ENCODE measurements around the gene UFC1.

DNA sequence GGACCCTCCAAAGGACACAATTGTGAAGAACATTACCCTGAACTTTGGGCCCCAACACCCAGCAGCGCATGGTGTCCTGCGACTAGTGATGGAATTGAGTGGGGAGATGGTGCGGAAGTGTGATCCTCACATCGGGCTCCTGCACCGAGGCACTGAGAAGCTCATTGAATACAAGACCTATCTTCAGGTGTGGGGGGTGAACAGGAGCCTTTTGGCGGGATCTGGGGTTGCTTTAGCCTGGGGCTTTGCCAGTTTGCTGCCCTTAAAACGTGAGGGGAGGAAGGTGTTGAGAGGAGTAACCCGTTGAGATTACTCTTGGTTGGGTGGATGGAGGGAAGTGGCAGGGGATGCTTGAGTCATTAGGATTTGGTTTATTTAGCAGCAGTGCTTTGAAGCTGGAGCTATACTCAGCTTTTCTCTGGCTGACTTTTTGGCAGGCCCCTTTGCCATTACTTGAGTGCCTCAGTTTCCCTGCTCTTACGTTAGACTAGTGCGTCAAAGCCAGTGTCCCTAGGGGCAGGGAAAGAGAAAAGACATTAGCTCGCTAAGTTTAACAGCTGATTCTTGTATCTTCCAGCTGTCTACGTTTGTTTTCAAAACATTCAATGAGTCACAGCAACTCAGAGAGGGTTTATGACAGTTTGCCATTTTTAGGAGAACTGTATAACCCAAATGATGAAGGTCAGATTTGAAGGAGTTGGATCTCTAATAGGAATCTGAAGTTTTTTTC lies 52.8 kb downstream of the UFC1 start:
- TF ChIP-seq EZH2 (IDR thresholded peaks at IDR 0.05) (no peak), POLR2AphosphoS5 (IDR thresholded peaks at IDR 0.05; ENCODE audit: borderline replicate concordance, low read depth, low read length) (no peak)

All from SK-N-MC (cell line).